ENCODE measurements around the gene NINJ2.
"Not testable (repeated sequence)": the region's sequence is repeated elsewhere in the genome, so short reads cannot be mapped to it uniquely, and the experiment has no call there.

The NINJ2 gene

GRCh38 chr12:669576-669945, 6.3 kb upstream of the NINJ2 start:
- DNase-seq: no peak

DNA sequence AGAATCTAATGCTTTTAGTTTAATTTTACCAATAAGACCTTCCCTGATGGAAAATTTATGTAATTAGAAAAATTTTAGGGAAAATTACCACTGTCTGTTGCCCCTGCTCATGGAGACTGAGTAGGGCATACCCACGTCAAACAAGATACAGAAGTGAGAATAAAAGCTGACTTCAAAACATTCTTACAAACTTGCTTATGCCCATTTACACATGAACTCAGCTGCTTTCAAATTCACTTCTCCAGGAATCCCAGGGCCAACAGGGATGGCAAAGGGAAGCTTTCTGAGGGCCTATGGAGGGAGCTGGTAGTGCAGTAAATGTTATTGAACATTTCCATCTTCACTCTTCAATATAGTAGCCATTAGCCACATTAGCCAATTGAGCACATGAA, 4.8 kb upstream of the NINJ2 start:
- DNase-seq: no peak

GRCh38 chr12:666766-667308, 3.6 kb upstream of the NINJ2 start:
- no peak for DNase-seq

GRCh38 chr12:666066-666465, 2.8 kb upstream of the NINJ2 start:
- no peak for DNase-seq

DNA sequence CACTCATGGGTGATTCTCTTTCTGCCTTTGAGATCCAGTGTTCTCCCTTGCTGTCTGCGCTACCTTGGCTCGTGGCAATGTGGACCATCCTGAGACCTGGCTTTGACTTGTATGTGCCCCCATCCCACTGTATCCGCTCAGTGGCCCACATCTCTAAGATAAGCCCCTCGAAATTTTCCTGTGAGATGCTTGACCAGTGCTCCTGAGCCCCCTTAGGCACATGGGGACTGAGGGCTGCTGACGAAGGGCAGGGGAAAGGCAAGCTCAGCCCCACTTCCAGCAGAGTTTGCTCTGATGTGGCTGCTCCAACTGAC, 1.5 kb upstream of the NINJ2 start:
- no peak for DNase-seq

GRCh38 chr12:664075-664778, 982 bp upstream of the NINJ2 start:
- no peak for DNase-seq

DNA sequence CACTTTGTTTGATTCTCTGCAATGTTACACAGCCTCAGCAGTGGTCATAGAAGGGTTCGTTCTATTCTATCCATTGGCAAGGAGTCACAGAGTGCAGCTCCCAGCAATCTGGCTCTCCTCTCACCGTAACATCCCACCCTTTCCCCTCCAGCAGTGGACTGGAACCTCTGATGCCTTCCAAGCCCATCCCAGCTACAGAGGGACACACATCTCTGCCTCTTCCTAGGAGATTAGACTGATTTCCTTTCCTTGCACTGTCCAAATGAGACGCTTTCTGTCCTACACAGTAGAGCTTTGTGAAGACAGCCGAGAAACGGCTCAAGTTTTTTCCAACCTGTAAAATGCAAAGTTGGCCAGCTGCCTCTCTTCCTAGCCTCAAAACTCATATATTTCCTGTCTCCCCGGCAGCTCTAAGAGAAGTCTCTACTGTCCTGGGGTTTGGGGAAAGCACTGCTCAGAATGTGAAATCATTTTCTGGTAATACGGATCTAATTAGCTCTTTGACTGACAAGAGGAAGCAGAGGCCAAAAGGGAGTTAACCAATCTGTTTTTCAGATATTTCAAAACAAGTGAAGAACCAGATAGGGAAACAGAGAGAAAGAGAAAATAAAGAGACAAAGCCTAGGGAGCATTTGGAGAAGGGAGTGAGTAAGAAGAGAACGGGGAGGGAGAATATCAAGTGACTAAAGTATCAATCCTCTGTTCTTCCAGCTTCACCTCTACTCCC, 516 bp downstream of the NINJ2 start:
- DNase-seq: peak; percentile 65

DNA sequence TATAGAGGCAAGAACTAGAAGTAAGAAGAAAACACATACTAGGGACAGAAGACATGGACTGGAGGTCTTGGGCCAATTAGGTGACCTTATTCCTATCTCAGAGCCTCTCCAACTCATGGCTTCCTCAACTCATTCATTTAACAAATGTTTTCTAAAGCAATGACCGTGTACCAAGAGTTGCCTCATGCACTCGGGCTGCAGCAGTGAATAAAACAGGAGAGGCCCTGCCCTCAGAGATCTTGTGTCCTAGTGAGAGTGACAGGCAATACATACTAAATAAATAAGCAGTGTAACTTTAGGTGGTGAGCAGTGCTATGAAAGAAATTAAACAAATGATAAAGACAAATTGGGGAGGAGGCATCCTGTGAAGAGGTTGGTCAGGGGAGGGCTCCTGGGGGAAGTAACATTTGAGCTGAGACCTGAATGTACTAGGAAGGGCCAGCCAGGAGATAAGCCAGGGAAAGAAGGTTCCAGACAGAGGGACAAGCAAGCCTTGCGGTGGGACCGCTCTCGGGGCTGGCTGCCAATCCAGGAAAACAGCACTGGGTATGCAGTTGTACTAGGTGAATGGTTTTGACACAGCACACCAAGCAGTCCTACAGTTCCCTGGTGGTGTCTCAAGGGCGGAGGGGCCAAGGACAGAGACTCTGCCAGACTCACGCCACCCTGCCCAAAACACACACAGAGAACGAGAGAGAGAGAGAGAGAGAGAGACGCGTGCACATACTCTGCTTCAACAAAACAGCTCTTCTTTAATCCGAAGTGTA, 1.3 kb downstream of the NINJ2 start:
- DNase-seq: no peak

GRCh38 chr12:659090-659683, 4.1 kb downstream of the NINJ2 start:
- DNase-seq: no peak

- no peak for DNase-seq
Measured at GRCh38 chr12:650983-651382, 12.3 kb downstream of the NINJ2 start.

GRCh38 chr12:647385-648085, 15.7 kb downstream of the NINJ2 start:
- no peak for DNase-seq

GRCh38 chr12:646442-647384, 16.5 kb downstream of the NINJ2 start:
- DNase-seq: no peak

- peak; percentile 79 for DNase-seq
Measured at GRCh38 chr12:645563-646071, 17.6 kb downstream of the NINJ2 start.

- no peak for DNase-seq
Measured at GRCh38 chr12:644818-645552, 18.3 kb downstream of the NINJ2 start.

- no peak for DNase-seq
Measured at GRCh38 chr12:644303-644639, 19.0 kb downstream of the NINJ2 start.

DNA sequence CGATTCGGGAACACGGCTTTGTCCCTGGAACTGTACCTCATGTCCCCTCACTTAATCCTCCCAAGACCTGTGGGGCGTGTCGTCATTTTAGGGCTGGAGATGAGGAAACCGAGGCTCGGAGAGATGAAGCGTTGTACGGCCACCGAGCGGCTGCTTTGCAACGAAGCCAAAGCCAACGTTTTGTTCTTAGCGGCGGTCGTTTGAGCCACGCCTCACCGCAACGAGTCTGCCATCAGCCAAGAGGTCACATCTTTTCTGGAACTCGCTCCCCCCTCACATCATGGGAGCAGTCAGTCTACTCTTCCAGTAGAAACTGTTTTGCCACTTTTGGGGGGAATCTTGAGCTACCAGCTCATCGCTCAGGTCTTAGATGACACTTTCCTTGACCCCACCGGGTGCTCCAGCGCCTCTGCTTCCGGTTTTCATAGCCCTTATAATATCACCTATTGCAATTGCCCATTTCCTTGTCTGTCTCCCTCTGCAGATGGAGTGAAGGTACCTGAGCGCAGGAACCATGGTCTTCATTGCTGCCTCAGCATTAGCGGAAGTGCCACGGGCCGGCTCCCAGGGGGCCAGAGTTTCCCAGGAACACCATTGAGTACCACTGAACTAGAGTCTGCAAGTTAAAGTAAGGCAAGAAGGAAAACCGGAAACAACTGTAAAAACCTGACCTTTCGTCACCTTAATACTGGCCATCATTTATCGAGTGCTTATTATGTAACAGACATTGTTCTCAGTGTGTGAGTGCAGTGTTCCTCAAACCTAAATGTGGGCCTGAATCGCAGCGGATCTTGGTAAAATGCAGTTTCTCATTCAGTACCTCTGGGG, 19.6 kb downstream of the NINJ2 start:
- peak; percentile 71 for DNase-seq

GRCh38 chr12:642633-643474, 20.4 kb downstream of the NINJ2 start:
- DNase-seq: peak; percentile 86

DNA sequence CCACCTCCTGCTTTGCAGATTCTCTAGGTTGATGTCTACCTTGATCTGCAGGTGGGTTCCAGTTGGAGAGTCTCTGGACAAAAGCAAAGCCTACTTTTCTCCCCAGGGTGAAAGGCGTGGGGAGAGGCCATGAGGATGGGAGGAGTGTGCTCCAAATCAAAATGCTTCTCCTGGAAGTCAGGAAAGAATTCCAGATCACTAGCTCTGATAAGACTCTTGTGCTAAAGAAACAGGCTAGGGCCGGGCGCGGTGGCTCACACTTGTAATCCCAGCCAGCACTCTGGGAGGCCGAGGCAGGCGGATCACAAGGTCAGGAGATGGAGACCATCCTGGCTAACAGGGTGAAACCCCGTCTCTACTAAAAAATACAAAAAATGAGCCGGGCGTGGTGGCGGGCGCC, 21.9 kb downstream of the NINJ2 start:
- not testable (repeated sequence) for DNase-seq

DNA sequence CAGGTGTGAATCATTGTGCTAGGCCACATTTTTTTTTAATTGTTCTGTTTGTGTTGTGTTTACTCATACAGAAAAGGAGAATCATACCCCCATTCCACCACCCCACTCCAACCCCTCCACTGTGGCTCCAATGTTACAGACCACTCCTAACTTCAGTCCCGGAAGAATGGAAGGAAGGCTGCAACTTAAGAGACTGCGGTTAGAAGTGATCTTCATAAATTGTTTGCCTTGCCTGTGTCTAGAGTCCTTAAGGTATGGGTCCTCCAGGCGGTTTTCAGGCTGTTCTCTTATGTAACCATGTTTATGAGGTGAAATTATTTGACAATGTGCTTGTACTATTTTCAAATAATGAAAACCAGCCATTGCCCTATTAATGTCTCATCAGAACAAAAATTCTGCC, 22.5 kb downstream of the NINJ2 start:
- DNase-seq: no peak

All from OCI-M1 (cell line).